Peyer's patch (tissue), 4 donors: Measurements from ENCODE around the gene SLC35F6. TPM values are rescaled to one million over a fixed set of nuclear protein-coding genes. Genes with fewer than 3 reads are reported as not detected.
A peak's percentile ranks its signal among the peaks of the same experiment; 100 is the strongest.

Experiments
- DNase-seq, 3 donors: peaks; one replicate each; pipeline ENCODE4 v3.0.0-alpha.2; 2017 to 2019
- H3K27ac ChIP-seq, 4 donors: fragments of 200-600 bp; sonication (generic); one replicate each; pipeline ENCODE4 v1.5.1; 2016 to 2019
- H3K27me3 ChIP-seq, 2 donors: fragments of 200-600 bp; sonication (generic); one replicate each; pipeline ENCODE4 v1.5.1; 2019
- H3K36me3 ChIP-seq, 3 donors: fragments of 200-600 bp; sonication (generic); one replicate each; pipeline ENCODE4 v1.5.1; 2016 to 2019
- H3K4me1 ChIP-seq, 4 donors: fragments of 200-600 bp; sonication (generic); one replicate each; pipeline ENCODE4 v1.5.1; 2016 to 2019
- H3K4me3 ChIP-seq, 4 donors: fragments of 200-600 bp; sonication (generic); 1 replicate in 3 of 4; 2 replicates in 1 of 4; pipeline ENCODE4 v1.5.1; 2016 to 2019; ENCODE audit warnings: mild to moderate bottlenecking in 1 of 4
- H3K9me3 ChIP-seq, 4 donors: fragments of 200-600 bp; sonication (generic); one replicate each; pipeline ENCODE4 v1.5.1; 2016 to 2019; ENCODE audit warnings: mild to moderate bottlenecking in 1 of 4
- CTCF ChIP-seq, 6 experiments: fragments of 450-650 bp in 4 of 6; fragments of 200-600 bp in 2 of 6; sonication (generic) in 1 of 6; IDR thresholded peaks; one replicate each; pipeline ENCODE4 v1.5.1; 2017 to 2019; ENCODE audit warnings: antibody characterized with exemption in 6 of 6, mild to moderate bottlenecking in 3 of 6, moderate library complexity in 1 of 6
- POLR2A ChIP-seq, 2 donors: fragments of 450-650 bp; IDR thresholded peaks; one replicate each; pipeline ENCODE4 v1.5.1; 2017; ENCODE audit warnings: antibody characterized with exemption in 2 of 2, mild to moderate bottlenecking in 2 of 2, moderate library complexity in 2 of 2
- total RNA-seq, 4 donors: library from RNA; depleted of rRNA; stranded (reverse); fragments of >200 nt; gene quantifications; one replicate each; pipeline ENCODE4 v1.1.0, GENCODE V29; 2016

The SLC35F6 gene
- total RNA-seq, 4 donors from 2014 or later: 13.2 to 49.1 (median 38.1) TPM

- Histone ChIP-seq H3K4me1 (peaks cover 2 to 76% (median 19%) of the 10 kb centered on the region in 4 donors), H3K27ac (peak overlapping the region in 1 of 4 donors; percentile 12), H3K4me3 (no peak overlapping the region), H3K36me3 (no peaks in the 10 kb centered on the region), H3K27me3 (no peaks in the 10 kb centered on the region), H3K9me3 (no peaks in the 10 kb centered on the region)
- TF ChIP-seq CTCF (IDR thresholded peaks at IDR 0.05): no peak
- TF ChIP-seq POLR2A (IDR thresholded peaks at IDR 0.05): no peak
- DNase-seq: no peak
Observed at GRCh38 chr2:26767894-26768487, 3.9 kb downstream of the SLC35F6 start.

GRCh38 chr2:26768759-26769088, 4.6 kb downstream of the SLC35F6 start:
- no peaks in the 10 kb centered on the region for H3K9me3 ChIP-seq
- H3K4me3 ChIP-seq: no peak overlapping the region
- peaks cover 0 to under 1% (median 0%) of the 10 kb centered on the region in 3 donors for H3K36me3 ChIP-seq
- DNase-seq: no peak
- H3K27me3 ChIP-seq: no peaks in the 10 kb centered on the region
- no peak for TF ChIP-seq POLR2A (IDR thresholded peaks at IDR 0.05)
- H3K27ac ChIP-seq: peak overlapping the region in 3 of 4 donors; percentile 32 to 73 (median 58)
- H3K4me1 ChIP-seq: peaks cover 2 to 74% (median 20%) of the 10 kb centered on the region in 4 donors

GRCh38 chr2:26769089-26769761, 5.1 kb downstream of the SLC35F6 start:
- peak overlapping the region; percentile 32 to 73 (median 46) for H3K27ac ChIP-seq
- H3K36me3 ChIP-seq: peaks cover 0 to 5% (median 0%) of the 10 kb centered on the region in 3 donors
- H3K27me3 ChIP-seq: no peaks in the 10 kb centered on the region
- H3K9me3 ChIP-seq: no peaks in the 10 kb centered on the region
- H3K4me1 ChIP-seq: peaks cover 2 to 74% (median 20%) of the 10 kb centered on the region in 4 donors
- TF ChIP-seq POLR2A (IDR thresholded peaks at IDR 0.05) (peak in 1 of 2 donors; percentile 16), CTCF (IDR thresholded peaks at IDR 0.05) (no peak)
- no peak overlapping the region for H3K4me3 ChIP-seq
- DNase-seq: peak in 2 of 3 donors; percentile 41 to 85

- H3K27me3 ChIP-seq: no peaks in the 10 kb centered on the region
- no peak for TF ChIP-seq POLR2A (IDR thresholded peaks at IDR 0.05)
- TF ChIP-seq CTCF (IDR thresholded peaks at IDR 0.05): peak in 4 of 6 experiments; percentile 11 to 28 (median 16)
- peak in 2 of 3 donors; percentile 44 to 81 for DNase-seq
- H3K4me3 ChIP-seq: no peak overlapping the region
- no peaks in the 10 kb centered on the region for H3K9me3 ChIP-seq
- peak overlapping the region; percentile 54 to 84 (median 73) for H3K27ac ChIP-seq
- H3K4me1 ChIP-seq: peaks cover 0 to 59% (median 20%) of the 10 kb centered on the region in 4 donors
- peaks cover 0 to 22% (median 0%) of the 10 kb centered on the region in 3 donors for H3K36me3 ChIP-seq
Observed at GRCh38 chr2:26770986-26771586, 7.0 kb downstream of the SLC35F6 start.

GRCh38 chr2:26772064-26773001, 8.2 kb downstream of the SLC35F6 start:
- peaks cover 0 to 35% (median 0%) of the 10 kb centered on the region in 3 donors for H3K36me3 ChIP-seq
- no peak overlapping the region for H3K4me3 ChIP-seq
- no peaks in the 10 kb centered on the region for H3K9me3 ChIP-seq
- peaks cover 0 to 47% (median 20%) of the 10 kb centered on the region in 4 donors for H3K4me1 ChIP-seq
- TF ChIP-seq POLR2A (IDR thresholded peaks at IDR 0.05) (peak in 1 of 2 donors; percentile 31), CTCF (IDR thresholded peaks at IDR 0.05) (no peak)
- DNase-seq: peak; percentile 73 to 96 (median 85)
- H3K27ac ChIP-seq: peak overlapping the region; percentile 54 to 84 (median 73)
- no peaks in the 10 kb centered on the region for H3K27me3 ChIP-seq
